ENCODE results near the gene KCNMB4. TPM values are rescaled to one million over a fixed set of nuclear protein-coding genes. Genes with fewer than 3 reads are reported as not detected.

The KCNMB4 gene
- 3.5 and 4.7 TPM in 2 replicates for total RNA-seq

DNA sequence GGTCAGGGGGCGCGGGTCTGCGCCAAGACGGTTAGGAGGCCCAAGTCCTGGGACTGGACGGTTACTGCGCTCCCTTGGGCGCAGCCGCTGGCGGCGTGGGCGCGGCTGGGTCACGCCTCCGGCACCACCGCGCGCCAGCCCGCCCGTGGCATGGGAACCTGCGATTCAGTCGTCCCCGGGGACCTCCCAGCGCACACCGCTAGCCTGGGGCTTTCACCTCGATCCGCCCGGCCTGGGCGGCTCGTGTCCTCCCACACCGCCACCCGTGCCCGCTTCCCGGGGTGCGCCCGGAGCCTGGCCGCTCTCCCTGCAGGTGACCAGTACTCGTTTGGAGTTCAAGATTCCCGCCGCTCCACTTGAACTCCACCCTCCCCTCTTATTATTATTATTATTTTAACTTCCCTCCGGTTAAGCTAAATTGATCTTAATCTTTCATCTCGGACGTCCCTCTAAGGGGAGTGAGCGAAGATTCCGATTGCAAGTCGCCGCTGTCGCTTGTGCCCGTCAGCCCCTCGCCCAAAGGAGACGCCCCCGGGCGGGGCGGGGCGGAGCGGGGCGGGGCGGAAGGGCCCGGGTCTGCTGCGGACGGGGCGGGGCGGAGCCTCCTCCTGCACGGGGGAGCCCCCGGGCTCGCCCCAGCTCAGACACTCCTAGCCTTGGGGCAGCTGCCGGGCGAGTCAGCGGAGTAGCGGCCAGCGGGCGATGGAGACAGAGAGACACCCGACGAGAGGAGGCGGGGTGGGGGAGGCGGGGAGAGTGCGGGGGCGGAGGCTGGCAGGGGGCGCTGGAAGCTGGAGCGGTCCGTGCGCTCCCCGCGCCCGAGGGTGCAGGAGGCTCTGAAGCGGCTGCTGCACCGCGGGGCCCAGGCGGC lies at the start of gene KCNMB4:
Gene KCNMB4 (plus strand): TSS at position 643 of the 871 bp plus-strand sequence. CDS start 445 bp downstream, outside the sequence.

Other genes starting within 250 kb of the KCNMB4 start
- gene CNOT2, start 122.9 kb upstream of the KCNMB4 start, total RNA-seq: 49.7 and 67.2 TPM in 2 replicates

Data from pericardium fibroblast (primary cell).